Breast epithelium (tissue), 3 donors: ENCODE data around the gene CIBAR2.

Experiments
- CTCF ChIP-seq, 3 donors: fragments of 450-650 bp; IDR thresholded peaks; one replicate each; pipeline ENCODE4 v1.5.1; 2016 to 2017; ENCODE audit warnings: antibody characterized with exemption in 3 of 3, mild to moderate bottlenecking in 3 of 3, moderate library complexity in 3 of 3
- POLR2A ChIP-seq: fragments of 450-650 bp; IDR thresholded peaks from one replicate; pipeline ENCODE4 v1.6.1; 2016; ENCODE audit warnings: antibody characterized with exemption, mild to moderate bottlenecking, moderate library complexity

- TF ChIP-seq POLR2A (no peak), CTCF (IDR thresholded peaks at IDR 0.05) (no peak)
Measured at GRCh38 chr16:85145188-85145587, 32.9 kb upstream of the CIBAR2 start.
